Keratinocyte (primary cell): ENCODE data around the gene KIF13A. TPM values are rescaled to one million over a fixed set of nuclear protein-coding genes. Genes with fewer than 3 reads are reported as not detected.
A peak's percentile ranks its signal among the peaks of the same experiment; 100 is the strongest.

Experiments
- DNase-seq: peaks from one replicate; pipeline ENCODE4 v3.0.0-alpha.2; 2011; ENCODE audit warnings: low read depth, missing footprints, low spot score
- FAIRE-seq: peaks from 2 replicates; lab custom pipeline; 2011; peaks lifted over from hg19 to GRCh38; lab: Jason Lieb, UNC
- H2AFZ ChIP-seq: 2 replicates; pipeline ENCODE4 v1.6.0; 2012; ENCODE audit warnings: low read length, control low read depth, inconsistent platforms; ENCODE audit not compliant: control insufficient read depth
- H3K27ac ChIP-seq: 2 replicates; pipeline ENCODE4 v1.5.1; 2011; ENCODE audit warnings: low read length; ENCODE audit not compliant: control insufficient read depth, insufficient read depth
- H3K27me3 ChIP-seq: 3 replicates; pipeline ENCODE4 v1.6.0; 2011; ENCODE audit warnings: low read length; ENCODE audit not compliant: control insufficient read depth, insufficient read depth; ENCODE audit errors: extremely low read depth
- H3K36me3 ChIP-seq, 2 experiments: 2 replicates in 1 of 2; 3 replicates in 1 of 2; pipeline ENCODE4 v1.5.1; 2011; ENCODE audit warnings: low read length in 2 of 2, mild to moderate bottlenecking in 1 of 2; ENCODE audit not compliant: control insufficient read depth in 2 of 2, insufficient read depth in 2 of 2; ENCODE audit errors: extremely low read depth in 1 of 2
- H3K4me1 ChIP-seq: 3 replicates; pipeline ENCODE4 v1.5.1; 2011; ENCODE audit warnings: low read length; ENCODE audit not compliant: control insufficient read depth, insufficient read depth; ENCODE audit errors: extremely low read depth
- H3K4me2 ChIP-seq: 3 replicates; pipeline ENCODE4 v1.6.0; 2011; ENCODE audit warnings: low read depth, low read length; ENCODE audit not compliant: control insufficient read depth, insufficient read depth; ENCODE audit errors: extremely low read depth
- H3K4me3 ChIP-seq, 3 experiments: fragments of 200-600 bp in 1 of 3; sonication (generic) in 1 of 3; 2 replicates in 2 of 3; 3 replicates in 1 of 3; pipeline ENCODE4 v1.5.1; 2011 to 2016; ENCODE audit warnings: low read length in 3 of 3, mild to moderate bottlenecking in 3 of 3, control low read depth in 2 of 3, inconsistent platforms in 1 of 3, low read depth in 1 of 3, mixed read lengths in 1 of 3, mixed run types in 1 of 3, moderate library complexity in 1 of 3; ENCODE audit not compliant: control insufficient read depth in 2 of 3, insufficient read depth in 2 of 3; ENCODE audit errors: extremely low read depth in 1 of 3
- H3K79me2 ChIP-seq: 2 replicates; pipeline ENCODE4 v1.6.0; 2012; ENCODE audit warnings: low read length; ENCODE audit not compliant: control insufficient read depth, insufficient read depth
- H3K9ac ChIP-seq: 3 replicates; pipeline ENCODE4 v1.6.0; 2011; ENCODE audit warnings: low read length; ENCODE audit not compliant: control insufficient read depth, insufficient read depth; ENCODE audit errors: extremely low read depth
- H3K9me1 ChIP-seq: 3 replicates; pipeline ENCODE4 v1.6.0; 2011; ENCODE audit warnings: low read length; ENCODE audit not compliant: control insufficient read depth, insufficient read depth; ENCODE audit errors: extremely low read depth
- H3K9me3 ChIP-seq: 2 replicates; pipeline ENCODE4 v1.5.1; 2012; ENCODE audit warnings: low read depth, low read length; ENCODE audit not compliant: control insufficient read depth
- H4K20me1 ChIP-seq: 3 replicates; pipeline ENCODE4 v1.6.0; 2011; ENCODE audit warnings: low read length; ENCODE audit not compliant: control insufficient read depth, insufficient read depth; ENCODE audit errors: extremely low read depth
- EZH2 ChIP-seq: IDR thresholded peaks from one replicate; pipeline ENCODE4 v1.6.1; 2012; ENCODE audit warnings: inconsistent platforms, mild to moderate bottlenecking, low read length, moderate library complexity
- dilution Hi-C: fragments of 300-500 bp; cut with MboI; formaldehyde crosslinking; loops from one replicate; pipeline ENCODE4 v1.7.0; 2020; ENCODE audit warnings: low sequenced_read_pairs; ENCODE audit not compliant: extremely low pct_ligation_motif_present
- polyA minus RNA-seq, 3 experiments: library from RNA; depleted of rRNA, polyadenylated mRNA; stranded (reverse); fragments of >200 nt; gene quantifications; 1 replicate in 1 of 3; 2 replicates in 1 of 3; 3 replicates in 1 of 3; pipeline ENCODE4 v1.2.3, GENCODE V29; 2011
- polyA plus RNA-seq, 5 experiments: library from polyadenylated mRNA; depleted of rRNA in 3 of 5; stranded (reverse) in 3 of 5; stranded (forward) in 1 of 5; unstranded in 1 of 5; fragments of >200 nt; gene quantifications; 1 replicate in 1 of 5; 2 replicates in 3 of 5; 3 replicates in 1 of 5; pipeline versions ENCODE4 v1.2.1 to v1.2.3, GENCODE V29; 2011 to 2012; ENCODE audit warnings: missing spikeins in 2 of 5, low read depth in 1 of 5, low replicate concordance in 1 of 5
- TF ChIP-seq, protein P1 (sequence below), 3 experiments: IDR thresholded peaks in 1 of 3; conservative IDR thresholded peaks in 1 of 3; optimal IDR thresholded peaks in 1 of 3; 2 replicates in 2 of 3; 3 replicates in 1 of 3; pipeline versions ENCODE3 to v1.5.1; 2011; ENCODE audit warnings: low read length in 3 of 3, mild to moderate bottlenecking in 3 of 3, moderate library complexity in 2 of 3, control low read depth in 1 of 3, inconsistent platforms in 1 of 3; ENCODE audit not compliant: insufficient read depth in 2 of 3; ENCODE audit errors: extremely low read depth in 1 of 3

The KIF13A gene
- polyA plus RNA-seq (90.1 to 106 TPM (median 96.2 TPM) in 3 replicates), polyA minus RNA-seq (87.5 to 126 TPM (median 106 TPM) in 3 replicates)
- polyA plus RNA-seq (2011; ENCODE audit: low read depth), result 40.6 TPM
- 81.7 and 104 TPM in 2 replicates for polyA plus RNA-seq (2011; cell fraction: cytosol; rRNA removed)
- 149 and 161 TPM in 2 replicates for polyA plus RNA-seq (2011; cell fraction: nucleus; rRNA removed)
- 51.2 and 90.2 TPM in 2 replicates for polyA plus RNA-seq (2012; ENCODE audit: low replicate concordance)
- polyA minus RNA-seq (2011; cell fraction: cytosol; rRNA and poly(A)+ RNA removed), result 73.3 TPM
- polyA minus RNA-seq (2011; cell fraction: nucleus; rRNA and poly(A)+ RNA removed), result 171 and 308 TPM in 2 replicates

DNA sequence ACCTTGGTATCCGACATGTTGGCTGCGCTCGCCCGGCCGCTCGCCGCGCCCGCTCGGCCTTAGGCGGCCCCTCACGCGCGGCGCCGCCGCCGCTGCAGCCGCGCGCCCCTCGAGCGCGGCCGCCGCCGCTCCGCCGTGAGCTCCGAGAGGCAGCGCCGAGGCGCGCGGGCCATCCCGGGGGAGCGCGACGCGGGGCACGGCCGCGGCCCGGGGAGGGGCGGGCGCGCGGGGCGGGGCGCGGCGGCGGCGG lies at the start of gene KIF13A:
Gene KIF13A (minus strand): TSS at position 189 of the 250 bp plus-strand sequence. CDS start 172 bp downstream, at position 17.
- dilution Hi-C loops, result no loop called here
- H4K20me1 ChIP-seq, result no peaks in the 10 kb centered on the region
- H3K4me3 ChIP-seq, result peak within 1 kb of the TSS; percentile 73 to 98 (median 96)
- peaks cover 3% of the 10 kb centered on the region in 2 experiments for H3K36me3 ChIP-seq
- peak within 1 kb of the TSS; percentile 94 for H3K27ac ChIP-seq
- peak within 1 kb of the TSS; percentile 95 for H3K4me2 ChIP-seq
- H3K9ac ChIP-seq, result peak within 1 kb of the TSS; percentile 94
- H3K9me1 ChIP-seq, result no peaks in the 10 kb centered on the region
- peaks cover 62% of the 10 kb centered on the region for H3K79me2 ChIP-seq
- no peaks in the 10 kb centered on the region for H3K9me3 ChIP-seq
- FAIRE-seq (no peak), DNase-seq (no peak)
- no peaks in the 10 kb centered on the region for H3K27me3 ChIP-seq
- H3K4me1 ChIP-seq, result peaks cover 26% of the 10 kb centered on the region
- TF ChIP-seq, protein P1, sequence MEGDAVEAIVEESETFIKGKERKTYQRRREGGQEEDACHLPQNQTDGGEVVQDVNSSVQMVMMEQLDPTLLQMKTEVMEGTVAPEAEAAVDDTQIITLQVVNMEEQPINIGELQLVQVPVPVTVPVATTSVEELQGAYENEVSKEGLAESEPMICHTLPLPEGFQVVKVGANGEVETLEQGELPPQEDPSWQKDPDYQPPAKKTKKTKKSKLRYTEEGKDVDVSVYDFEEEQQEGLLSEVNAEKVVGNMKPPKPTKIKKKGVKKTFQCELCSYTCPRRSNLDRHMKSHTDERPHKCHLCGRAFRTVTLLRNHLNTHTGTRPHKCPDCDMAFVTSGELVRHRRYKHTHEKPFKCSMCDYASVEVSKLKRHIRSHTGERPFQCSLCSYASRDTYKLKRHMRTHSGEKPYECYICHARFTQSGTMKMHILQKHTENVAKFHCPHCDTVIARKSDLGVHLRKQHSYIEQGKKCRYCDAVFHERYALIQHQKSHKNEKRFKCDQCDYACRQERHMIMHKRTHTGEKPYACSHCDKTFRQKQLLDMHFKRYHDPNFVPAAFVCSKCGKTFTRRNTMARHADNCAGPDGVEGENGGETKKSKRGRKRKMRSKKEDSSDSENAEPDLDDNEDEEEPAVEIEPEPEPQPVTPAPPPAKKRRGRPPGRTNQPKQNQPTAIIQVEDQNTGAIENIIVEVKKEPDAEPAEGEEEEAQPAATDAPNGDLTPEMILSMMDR (optimal IDR thresholded peaks at IDR 0.05 in 1 of 3, IDR thresholded peaks at IDR 0.05 in 1 of 3, conservative IDR thresholded peaks at IDR 0.05 in 1 of 3; ENCODE audit: extremely low read depth in 1 of 3, insufficient read depth in 2 of 3, low read length in 3 of 3), result no peak
- no peak for TF ChIP-seq EZH2
- H2AFZ ChIP-seq, result peak within 1 kb of the TSS; percentile 17

DNA sequence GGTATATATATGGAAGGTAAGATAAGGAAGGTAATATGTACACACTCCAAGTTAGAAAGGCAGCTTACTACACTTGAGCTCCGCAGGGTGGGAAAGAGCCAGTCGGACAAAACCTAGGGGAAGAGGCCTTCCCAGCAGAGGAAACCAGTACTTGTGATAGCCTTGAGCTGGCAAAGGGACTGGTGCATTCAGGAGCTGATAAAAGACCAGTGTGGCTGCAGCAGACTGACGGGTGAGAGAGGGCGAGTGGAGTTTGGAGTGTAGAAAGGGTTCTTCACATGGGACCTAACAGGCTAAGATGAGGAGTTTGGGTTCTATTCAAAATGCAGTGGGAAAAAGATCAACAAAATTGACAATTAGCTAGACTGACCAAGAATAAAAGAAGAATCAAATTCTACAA lies 49.3 kb upstream of the KIF13A start:
- no peak overlapping the region for H3K9ac ChIP-seq

More for the DNA sequence above, 49.3 kb upstream of the KIF13A start:
- Histone ChIP-seq H3K79me2 (no peaks in the 10 kb centered on the region), H4K20me1 (no peaks in the 10 kb centered on the region), H3K9me1 (no peaks in the 10 kb centered on the region), H3K9me3 (no peaks in the 10 kb centered on the region), H2AFZ (no peak overlapping the region), H3K36me3 (no peaks in the 10 kb centered on the region), H3K27ac (no peak overlapping the region), H3K4me1 (peaks cover 9% of the 10 kb centered on the region), H3K4me2 (no peak overlapping the region), H3K4me3 (no peak overlapping the region), H3K27me3 (no peaks in the 10 kb centered on the region)
- dilution Hi-C loops, result no loop called here
- no peak for FAIRE-seq
- DNase-seq, result no peak
- TF ChIP-seq, protein P1 (optimal IDR thresholded peaks at IDR 0.05 in 1 of 3, IDR thresholded peaks at IDR 0.05 in 1 of 3, conservative IDR thresholded peaks at IDR 0.05 in 1 of 3; ENCODE audit: extremely low read depth in 1 of 3, insufficient read depth in 2 of 3, low read length in 3 of 3), result no peak
- TF ChIP-seq EZH2, result no peak
